Ascending aorta (tissue), 2 donors: ENCODE data around the gene CEP170B. TPM values are rescaled to one million over a fixed set of nuclear protein-coding genes. Genes with fewer than 3 reads are reported as not detected.

ENCODE experiments used
- DNase-seq, 2 donors: peaks; one replicate each; pipeline ENCODE4 v3.0.0-alpha.2; 2019; ENCODE audit warnings: low spot score in 2 of 2
- H3K27ac ChIP-seq, 2 donors: fragments of 200-600 bp; sonication (generic); one replicate each; pipeline ENCODE4 v1.5.1; 2016 to 2017; ENCODE audit warnings: mild to moderate bottlenecking in 1 of 2
- H3K27me3 ChIP-seq: fragments of 200-600 bp; sonication (generic); one replicate; pipeline ENCODE4 v1.5.1; 2017
- H3K36me3 ChIP-seq, 2 donors: fragments of 200-600 bp; sonication (generic); one replicate each; pipeline ENCODE4 v1.5.1; 2016
- H3K4me1 ChIP-seq, 2 donors: fragments of 200-600 bp; sonication (generic); one replicate each; pipeline ENCODE4 v1.5.1; 2016 to 2017; ENCODE audit warnings: mild to moderate bottlenecking in 1 of 2
- H3K4me3 ChIP-seq, 2 donors: fragments of 200-600 bp; sonication (generic); one replicate each; pipeline ENCODE4 v1.5.1; 2016 to 2017; ENCODE audit warnings: mild to moderate bottlenecking in 1 of 2
- H3K9me3 ChIP-seq, 2 donors: fragments of 200-600 bp; sonication (generic); one replicate each; pipeline ENCODE4 v1.5.1; 2016
- intact Hi-C: fragments of 100-400 bp; cut with DNase I; formaldehyde crosslinking; loops from one replicate; pipeline ENCODE4 v1.15.1; 2023
- total RNA-seq: library from RNA; depleted of rRNA; stranded (reverse); fragments of >200 nt; gene quantifications from one replicate; pipeline ENCODE4 v1.1.0, GENCODE V29; 2016
- TF ChIP-seq, protein P1 (sequence below), 3 experiments: fragments of 200-600 bp in 2 of 3; fragments of 450-650 bp in 1 of 3; sonication (generic) in 2 of 3; IDR thresholded peaks; one replicate each; pipeline ENCODE4 v1.5.1; 2016 to 2019; ENCODE audit warnings: antibody characterized with exemption in 3 of 3, mild to moderate bottlenecking in 1 of 3, moderate library complexity in 1 of 3

CEP170B gene
- total RNA-seq, 1 donor from 2014 or later, result 39.1 TPM

DNA sequence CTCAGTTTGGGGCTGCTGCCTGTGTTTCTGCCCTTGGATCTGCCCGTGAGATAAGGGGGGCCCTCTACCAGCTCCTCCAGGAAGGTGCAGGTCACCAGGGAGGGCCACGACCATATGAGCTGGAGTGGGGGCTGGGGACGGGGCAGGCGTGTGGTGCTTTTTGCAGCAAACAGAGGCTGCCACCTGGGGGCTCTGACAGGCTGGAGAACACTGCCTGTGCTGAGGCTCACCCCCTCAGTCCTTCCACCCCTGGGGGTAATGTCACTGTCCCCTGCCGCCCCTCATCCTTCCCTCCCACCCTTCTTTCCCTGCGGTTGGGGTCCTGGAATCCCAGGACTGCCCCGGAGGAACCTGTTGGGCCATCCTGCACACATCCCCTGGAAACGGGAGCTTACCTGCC is 62.8 kb downstream of the CEP170B start:
- Histone ChIP-seq H3K4me1 (peaks cover 0 to 4% of the 10 kb centered on the region in 2 donors), H3K36me3 (no peaks in the 10 kb centered on the region), H3K27ac (no peak overlapping the region), H3K4me3 (no peak overlapping the region), H3K27me3 (no peaks in the 10 kb centered on the region), H3K9me3 (no peaks in the 10 kb centered on the region)
- no peak for DNase-seq
- intact Hi-C loops, result no loop called here
- TF ChIP-seq, protein P1, sequence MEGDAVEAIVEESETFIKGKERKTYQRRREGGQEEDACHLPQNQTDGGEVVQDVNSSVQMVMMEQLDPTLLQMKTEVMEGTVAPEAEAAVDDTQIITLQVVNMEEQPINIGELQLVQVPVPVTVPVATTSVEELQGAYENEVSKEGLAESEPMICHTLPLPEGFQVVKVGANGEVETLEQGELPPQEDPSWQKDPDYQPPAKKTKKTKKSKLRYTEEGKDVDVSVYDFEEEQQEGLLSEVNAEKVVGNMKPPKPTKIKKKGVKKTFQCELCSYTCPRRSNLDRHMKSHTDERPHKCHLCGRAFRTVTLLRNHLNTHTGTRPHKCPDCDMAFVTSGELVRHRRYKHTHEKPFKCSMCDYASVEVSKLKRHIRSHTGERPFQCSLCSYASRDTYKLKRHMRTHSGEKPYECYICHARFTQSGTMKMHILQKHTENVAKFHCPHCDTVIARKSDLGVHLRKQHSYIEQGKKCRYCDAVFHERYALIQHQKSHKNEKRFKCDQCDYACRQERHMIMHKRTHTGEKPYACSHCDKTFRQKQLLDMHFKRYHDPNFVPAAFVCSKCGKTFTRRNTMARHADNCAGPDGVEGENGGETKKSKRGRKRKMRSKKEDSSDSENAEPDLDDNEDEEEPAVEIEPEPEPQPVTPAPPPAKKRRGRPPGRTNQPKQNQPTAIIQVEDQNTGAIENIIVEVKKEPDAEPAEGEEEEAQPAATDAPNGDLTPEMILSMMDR (IDR thresholded peaks at IDR 0.05), result no peak

DNA sequence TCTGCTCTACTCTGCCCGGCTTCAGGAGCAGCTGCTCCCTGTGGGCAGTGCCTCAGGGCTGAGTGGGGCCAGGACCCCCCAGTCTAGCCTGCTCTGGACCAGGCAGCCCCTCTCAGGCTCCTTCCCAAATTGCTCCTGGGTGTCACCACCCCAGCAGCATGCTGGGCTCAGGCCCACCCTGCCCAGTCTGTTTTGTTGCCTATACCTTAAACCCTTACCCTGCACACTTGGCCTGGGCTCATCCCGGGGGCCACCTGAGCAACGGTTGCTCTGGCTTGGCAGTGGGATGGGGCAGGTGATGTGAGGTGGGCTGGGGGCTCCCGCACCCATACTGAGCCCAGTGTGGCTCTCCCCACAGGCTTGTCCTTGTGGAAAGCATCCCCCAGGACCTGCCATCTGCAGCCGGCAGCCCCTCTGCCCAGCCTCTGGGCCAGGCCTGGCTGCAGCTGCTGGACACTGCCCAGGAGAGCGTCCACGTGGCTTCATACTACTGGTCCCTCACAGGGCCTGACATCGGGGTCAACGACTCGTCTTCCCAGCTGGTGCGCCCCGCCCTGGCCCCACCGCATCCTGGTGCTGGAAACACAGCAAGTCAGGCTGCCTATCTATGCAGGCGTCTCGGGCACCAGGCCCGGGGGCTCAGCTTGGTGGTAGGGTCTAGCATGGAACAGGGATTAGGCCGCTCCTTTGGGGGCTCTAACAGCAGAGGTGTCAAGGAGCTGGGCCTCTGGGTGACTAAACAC is 63.5 kb downstream of the CEP170B start:
- Histone ChIP-seq H3K9me3 (no peaks in the 10 kb centered on the region), H3K4me1 (peaks cover 0 to 4% of the 10 kb centered on the region in 2 donors), H3K4me3 (no peak overlapping the region), H3K27ac (no peak overlapping the region), H3K36me3 (no peaks in the 10 kb centered on the region), H3K27me3 (no peaks in the 10 kb centered on the region)
- DNase-seq, result no peak
- TF ChIP-seq, protein P1 (IDR thresholded peaks at IDR 0.05), result no peak
- intact Hi-C loops, result no loop called here

DNA sequence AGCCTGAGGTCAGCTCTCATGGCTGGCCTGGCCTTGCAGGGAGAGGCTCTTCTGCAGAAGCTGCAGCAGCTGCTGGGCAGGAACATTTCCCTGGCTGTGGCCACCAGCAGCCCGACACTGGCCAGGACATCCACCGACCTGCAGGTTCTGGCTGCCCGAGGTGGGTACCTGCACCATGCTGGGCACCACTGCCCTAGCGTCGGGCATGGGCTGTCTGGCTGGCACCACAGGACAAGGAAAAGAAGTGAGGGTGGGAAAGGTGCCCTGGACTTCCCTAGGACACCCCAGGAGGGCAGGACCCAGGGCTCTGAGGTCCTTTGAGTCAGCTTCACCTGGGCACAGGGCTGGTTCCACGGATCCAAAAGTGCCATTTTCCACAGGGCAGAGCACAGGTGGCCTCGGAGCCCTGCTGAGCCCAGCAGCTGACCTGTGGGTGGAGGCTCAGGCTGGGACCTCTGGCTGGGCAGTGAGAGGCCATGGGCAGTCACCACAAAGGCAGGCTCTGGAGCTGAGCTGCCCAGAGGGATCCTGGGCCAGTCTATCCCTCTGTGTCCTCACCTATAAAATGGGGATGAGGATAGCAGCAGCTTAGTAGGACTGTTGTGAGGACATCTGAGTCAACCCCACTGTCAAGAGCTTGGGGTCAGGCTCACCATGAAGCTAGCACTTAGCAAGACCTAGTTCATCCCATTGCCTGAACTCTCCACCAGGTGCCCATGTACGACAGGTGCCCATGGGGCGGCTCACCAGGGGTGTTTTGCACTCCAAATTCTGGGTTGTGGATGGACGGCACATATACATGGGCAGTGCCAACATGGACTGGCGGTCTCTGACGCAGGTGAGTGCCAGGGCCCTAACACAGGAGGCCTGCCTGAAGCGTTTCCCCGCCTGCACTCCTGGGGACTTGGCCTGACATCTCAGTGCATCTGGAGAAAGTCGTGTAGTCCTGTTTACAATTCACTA is 64.5 kb downstream of the CEP170B start:
- no peaks in the 10 kb centered on the region for H3K27me3 ChIP-seq
- H3K4me3 ChIP-seq, result no peak overlapping the region
- TF ChIP-seq, protein P1 (IDR thresholded peaks at IDR 0.05), result no peak
- intact Hi-C loops, result no loop called here
- H3K36me3 ChIP-seq, result no peaks in the 10 kb centered on the region
- DNase-seq, result no peak
- no peaks in the 10 kb centered on the region for H3K9me3 ChIP-seq
- H3K27ac ChIP-seq, result no peak overlapping the region
- peaks cover 0 to 7% of the 10 kb centered on the region in 2 donors for H3K4me1 ChIP-seq

DNA sequence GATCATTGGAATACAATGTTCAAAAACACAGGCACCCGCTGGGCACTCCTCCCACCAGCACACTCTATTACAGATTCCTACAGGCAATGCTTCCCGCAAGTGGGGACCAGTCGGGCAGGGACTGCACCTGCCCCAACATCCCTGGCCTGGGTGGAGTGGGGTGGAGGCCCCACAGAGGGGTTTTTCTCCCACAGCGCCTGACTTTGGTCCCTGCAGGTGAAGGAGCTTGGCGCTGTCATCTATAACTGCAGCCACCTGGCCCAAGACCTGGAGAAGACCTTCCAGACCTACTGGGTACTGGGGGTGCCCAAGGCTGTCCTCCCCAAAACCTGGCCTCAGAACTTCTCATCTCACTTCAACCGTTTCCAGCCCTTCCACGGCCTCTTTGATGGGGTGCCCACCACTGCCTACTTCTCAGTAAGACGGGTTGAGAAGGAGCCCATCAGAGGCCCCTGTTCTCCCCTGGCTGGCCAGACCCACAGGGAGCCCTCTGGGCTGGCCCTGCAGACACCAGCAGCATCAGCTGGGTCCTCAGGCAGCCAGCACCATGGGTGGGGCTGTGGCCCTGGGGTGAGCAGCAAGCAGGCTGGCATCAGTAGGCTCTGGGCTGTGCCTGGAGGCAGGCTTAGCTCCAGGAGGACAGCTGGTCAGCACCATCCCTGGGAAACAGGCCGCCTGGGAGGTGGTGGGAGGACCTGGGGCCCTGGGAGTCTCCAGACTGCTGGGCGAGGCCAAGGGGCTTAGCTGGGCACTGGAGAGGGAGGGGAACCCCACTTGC is 65.6 kb downstream of the CEP170B start:
- intact Hi-C loops, result no loop called here
- DNase-seq, result peak in 1 of 2 donors; percentile 63
- H3K27ac ChIP-seq, result no peak overlapping the region
- H3K4me3 ChIP-seq, result no peak overlapping the region
- TF ChIP-seq, protein P1 (IDR thresholded peaks at IDR 0.05), result no peak
- no peaks in the 10 kb centered on the region for H3K9me3 ChIP-seq
- H3K4me1 ChIP-seq, result peaks cover 0 to 7% of the 10 kb centered on the region in 2 donors
- no peaks in the 10 kb centered on the region for H3K36me3 ChIP-seq
- no peaks in the 10 kb centered on the region for H3K27me3 ChIP-seq

DNA sequence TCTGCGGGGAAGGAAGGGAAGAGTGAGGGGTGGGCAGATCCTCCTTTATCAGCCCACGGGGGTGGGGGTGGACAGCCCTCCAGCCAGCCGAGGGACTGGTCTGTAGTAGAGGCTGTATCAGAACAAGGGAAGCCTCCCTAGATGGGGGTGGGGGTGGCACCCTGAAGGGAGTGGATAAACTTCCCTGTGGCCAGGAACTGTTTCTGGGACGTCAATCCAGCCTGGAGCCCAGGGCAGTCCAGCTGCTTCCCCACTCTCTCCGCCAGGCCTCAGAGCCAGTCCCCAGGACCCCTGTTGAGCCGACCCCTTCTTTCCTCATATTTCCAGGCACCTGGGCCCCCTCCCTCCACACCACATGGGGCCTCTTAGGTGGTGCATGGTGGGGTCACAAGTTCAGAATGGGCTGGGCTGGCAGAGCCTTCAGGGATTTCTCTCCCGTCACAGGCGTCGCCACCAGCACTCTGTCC is 66.3 kb downstream of the CEP170B start:
- TF ChIP-seq, protein P1 (IDR thresholded peaks at IDR 0.05), result no peak
- Histone ChIP-seq H3K27ac (no peak overlapping the region), H3K9me3 (no peaks in the 10 kb centered on the region), H3K36me3 (no peaks in the 10 kb centered on the region), H3K4me3 (no peak overlapping the region), H3K27me3 (no peaks in the 10 kb centered on the region), H3K4me1 (peaks cover 0 to 7% of the 10 kb centered on the region in 2 donors)
- intact Hi-C loops, result no loop called here
- DNase-seq, result peak in 1 of 2 donors; percentile 60
